Keratinocyte (primary cell): ENCODE measurements around the gene GINS1.

Experiments
- CTCF ChIP-seq, 3 experiments: IDR thresholded peaks in 1 of 3; conservative IDR thresholded peaks in 1 of 3; optimal IDR thresholded peaks in 1 of 3; 2 replicates in 2 of 3; 3 replicates in 1 of 3; pipeline versions ENCODE3 to v1.5.1; 2011; ENCODE audit warnings: low read length in 3 of 3, mild to moderate bottlenecking in 3 of 3, moderate library complexity in 2 of 3, control low read depth in 1 of 3, inconsistent platforms in 1 of 3; ENCODE audit not compliant: insufficient read depth in 2 of 3; ENCODE audit errors: extremely low read depth in 1 of 3
- EZH2 ChIP-seq: IDR thresholded peaks from one replicate; pipeline ENCODE4 v1.6.1; 2012; ENCODE audit warnings: inconsistent platforms, mild to moderate bottlenecking, low read length, moderate library complexity

DNA sequence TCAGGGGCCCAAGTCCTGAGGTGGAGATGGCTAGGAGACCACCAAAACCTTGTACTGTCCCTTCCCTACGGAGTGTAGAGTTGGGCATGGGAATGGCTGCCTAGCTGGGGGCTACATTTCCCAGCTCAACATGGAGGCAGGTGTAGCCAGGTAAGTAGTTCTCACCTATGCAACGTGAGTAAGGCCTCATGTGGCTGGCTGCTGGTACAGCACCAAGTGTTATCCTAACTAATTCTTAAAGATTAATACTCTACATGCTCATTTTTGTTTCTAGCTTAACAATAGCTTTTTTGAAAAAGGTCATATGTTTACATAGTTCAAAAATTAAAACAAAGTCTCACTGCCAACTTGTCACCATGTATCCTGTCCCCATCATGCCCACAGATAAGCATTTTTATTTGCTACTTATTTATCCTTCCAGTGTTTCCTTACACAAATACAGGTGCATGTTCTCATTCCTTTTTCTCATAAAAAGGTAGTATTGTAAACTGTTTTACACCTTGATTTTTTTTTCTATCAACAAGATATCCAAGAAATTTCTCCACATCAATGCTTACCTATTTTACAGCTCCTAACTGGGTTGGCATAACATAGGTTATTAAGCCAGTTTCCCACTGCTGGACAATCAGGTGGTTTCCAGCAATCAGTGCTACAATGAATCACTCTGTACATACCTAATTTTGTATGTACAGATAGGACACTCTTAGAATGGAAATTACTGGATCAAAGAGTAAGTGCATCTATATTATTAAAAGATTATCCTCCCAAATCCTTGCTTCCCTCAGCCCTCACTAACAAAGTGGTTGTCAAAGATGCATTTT, 42.4 kb upstream of the GINS1 start:
- TF ChIP-seq CTCF (optimal IDR thresholded peaks at IDR 0.05 in 1 of 3, IDR thresholded peaks at IDR 0.05 in 1 of 3, conservative IDR thresholded peaks at IDR 0.05 in 1 of 3; ENCODE audit: extremely low read depth in 1 of 3, insufficient read depth in 2 of 3, low read length in 3 of 3) (no peak), EZH2 (no peak)
